Coronary artery (tissue), 2 donors: Measurements from ENCODE around the gene PSTPIP1.
A peak's percentile ranks its signal among the peaks of the same experiment; 100 is the strongest.

Experiments
- DNase-seq: peaks from one replicate; pipeline ENCODE4 v3.0.0-alpha.2; 2017; ENCODE audit warnings: low spot score
- H3K27ac ChIP-seq, 2 donors: fragments of 200-600 bp; sonication (generic); one replicate each; pipeline ENCODE4 v1.5.1; 2016 to 2019
- H3K4me3 ChIP-seq: fragments of 200-600 bp; sonication (generic); 2 replicates; pipeline ENCODE4 v1.5.1; 2016; ENCODE audit warnings: mild to moderate bottlenecking, moderate library complexity
- TF ChIP-seq, protein P1 (sequence below): fragments of 200-600 bp; sonication (generic); IDR thresholded peaks from one replicate; pipeline ENCODE4 v1.5.1; 2019; ENCODE audit warnings: antibody characterized with exemption

The PSTPIP1 gene

DNA sequence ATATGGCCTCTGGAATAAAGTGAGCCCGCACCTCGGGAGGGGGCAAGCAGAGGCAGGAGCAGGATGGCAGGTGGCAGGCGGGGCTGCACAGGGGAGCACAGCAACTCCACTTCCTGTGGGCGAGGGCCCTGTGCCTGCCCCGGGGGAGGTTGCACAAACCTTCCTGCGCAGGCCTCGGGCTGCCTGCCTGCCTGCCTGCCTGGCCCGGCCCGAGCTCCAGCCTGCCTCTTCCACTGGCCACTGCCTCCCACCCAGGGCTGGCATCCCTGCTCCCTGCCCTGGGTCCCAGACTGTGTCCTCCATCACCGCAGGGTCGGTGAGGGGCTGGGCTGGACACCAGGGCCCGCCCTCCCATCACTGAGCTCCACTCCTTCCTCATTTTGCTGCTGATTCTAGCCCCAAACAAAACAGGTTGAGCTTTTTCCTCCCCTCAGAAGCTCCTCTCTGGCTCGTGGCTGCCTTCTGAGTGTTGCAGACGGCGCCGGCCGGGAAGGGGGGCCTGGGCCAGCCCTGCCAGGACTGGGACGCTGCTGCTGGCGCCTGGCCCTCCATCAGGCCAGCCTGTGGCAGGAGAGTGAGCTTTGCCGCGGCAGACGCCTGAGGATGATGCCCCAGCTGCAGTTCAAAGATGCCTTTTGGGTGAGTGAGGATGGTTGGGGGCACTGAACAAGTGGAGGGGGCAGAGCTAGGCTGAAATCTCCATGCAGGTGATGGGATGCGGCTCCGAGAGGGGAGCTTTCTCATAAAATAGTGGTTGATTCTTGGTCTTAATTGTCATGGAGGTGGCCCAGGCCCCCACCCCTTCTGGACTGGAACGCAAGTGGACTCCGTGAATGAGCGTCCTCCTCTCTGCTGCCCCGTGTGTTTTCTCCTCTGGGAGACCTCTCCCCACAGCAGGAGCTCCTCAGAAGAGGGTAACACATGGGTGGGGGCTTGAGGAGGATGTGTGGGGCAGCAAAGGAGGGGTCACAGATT lies at the start of gene PSTPIP1:
Gene PSTPIP1 (plus strand): TSS at position 156 of the 975 bp plus-strand sequence. CDS start 448 bp downstream, at position 604.
- Histone ChIP-seq H3K4me3 (peak within 1 kb of the TSS; percentile 65), H3K27ac (peak within 1 kb of the TSS; percentile 28 to 82)
- DNase-seq, result no peak
- TF ChIP-seq, protein P1, sequence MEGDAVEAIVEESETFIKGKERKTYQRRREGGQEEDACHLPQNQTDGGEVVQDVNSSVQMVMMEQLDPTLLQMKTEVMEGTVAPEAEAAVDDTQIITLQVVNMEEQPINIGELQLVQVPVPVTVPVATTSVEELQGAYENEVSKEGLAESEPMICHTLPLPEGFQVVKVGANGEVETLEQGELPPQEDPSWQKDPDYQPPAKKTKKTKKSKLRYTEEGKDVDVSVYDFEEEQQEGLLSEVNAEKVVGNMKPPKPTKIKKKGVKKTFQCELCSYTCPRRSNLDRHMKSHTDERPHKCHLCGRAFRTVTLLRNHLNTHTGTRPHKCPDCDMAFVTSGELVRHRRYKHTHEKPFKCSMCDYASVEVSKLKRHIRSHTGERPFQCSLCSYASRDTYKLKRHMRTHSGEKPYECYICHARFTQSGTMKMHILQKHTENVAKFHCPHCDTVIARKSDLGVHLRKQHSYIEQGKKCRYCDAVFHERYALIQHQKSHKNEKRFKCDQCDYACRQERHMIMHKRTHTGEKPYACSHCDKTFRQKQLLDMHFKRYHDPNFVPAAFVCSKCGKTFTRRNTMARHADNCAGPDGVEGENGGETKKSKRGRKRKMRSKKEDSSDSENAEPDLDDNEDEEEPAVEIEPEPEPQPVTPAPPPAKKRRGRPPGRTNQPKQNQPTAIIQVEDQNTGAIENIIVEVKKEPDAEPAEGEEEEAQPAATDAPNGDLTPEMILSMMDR, result no peak

DNA sequence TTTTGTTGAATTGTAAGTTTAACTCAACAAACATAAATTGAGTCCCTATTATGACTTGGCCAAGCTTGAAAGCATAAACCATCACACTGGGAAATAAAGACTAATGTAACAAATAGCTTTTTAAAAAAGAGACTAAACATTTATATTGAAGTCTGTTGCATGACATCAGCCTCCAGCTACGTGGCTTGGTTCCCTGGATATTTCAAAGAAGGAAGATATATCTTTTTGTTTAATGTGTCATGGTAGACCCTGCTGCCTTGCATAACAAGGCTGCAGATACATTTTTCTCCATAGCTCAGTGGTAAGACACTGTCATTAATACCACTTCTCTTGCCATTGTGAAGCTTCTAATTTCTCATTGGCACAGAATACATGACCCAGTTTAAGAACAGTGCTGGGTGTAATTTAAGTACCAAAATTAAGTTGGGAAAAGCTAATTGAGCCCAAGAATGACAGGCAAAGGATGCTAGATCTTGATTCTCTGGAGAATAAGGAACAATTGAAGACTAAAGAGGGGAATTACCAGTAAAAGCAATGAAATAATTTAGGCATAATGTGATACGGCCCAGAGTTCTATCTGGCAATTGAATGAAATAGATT lies 49.3 kb upstream of the PSTPIP1 start:
- DNase-seq, result no peak
- H3K4me3 ChIP-seq, result no peak overlapping the region
- no peak overlapping the region for H3K27ac ChIP-seq
- TF ChIP-seq, protein P1, result no peak

DNA sequence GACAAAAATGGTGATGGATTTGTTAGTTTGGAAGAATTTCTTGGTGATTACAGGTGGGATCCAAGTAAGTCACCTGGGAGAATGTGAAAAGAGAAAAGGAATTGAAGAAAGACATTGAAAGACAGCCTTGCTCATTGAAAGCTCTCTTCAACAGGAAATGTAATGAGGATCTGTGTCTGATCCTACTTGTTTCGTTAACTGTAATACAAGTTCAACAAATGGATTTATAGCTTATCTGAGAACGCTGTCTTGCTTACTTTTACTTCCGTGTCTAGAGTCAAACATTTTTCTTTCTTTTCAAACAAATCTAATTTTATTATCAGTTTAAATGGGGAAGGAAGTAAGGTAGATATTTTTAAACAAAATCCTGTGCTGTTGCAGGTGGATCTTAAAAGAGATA lies 47.5 kb upstream of the PSTPIP1 start:
- Histone ChIP-seq H3K27ac (no peak overlapping the region), H3K4me3 (no peak overlapping the region)
- TF ChIP-seq, protein P1, result no peak
- no peak for DNase-seq

DNA sequence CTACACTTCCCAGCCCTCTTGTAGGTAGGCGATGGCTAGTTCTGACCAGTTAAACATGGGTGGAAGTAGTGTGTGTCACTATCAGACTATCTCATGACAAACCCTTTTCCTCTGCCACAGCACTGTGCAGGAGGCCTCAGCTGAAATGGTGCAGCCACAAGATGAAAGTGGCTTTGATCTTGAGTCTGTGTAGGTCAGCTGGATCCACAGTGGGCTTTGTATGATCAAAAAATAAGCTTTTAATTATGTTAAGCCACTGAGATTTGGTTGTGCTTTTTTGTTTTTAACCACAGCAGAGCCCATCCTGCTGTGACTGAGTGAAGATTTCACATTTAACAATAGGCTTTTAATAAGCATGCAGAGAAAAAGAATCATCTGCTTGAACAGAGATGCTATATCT lies 43.7 kb upstream of the PSTPIP1 start:
- Histone ChIP-seq H3K4me3 (no peak overlapping the region), H3K27ac (no peak overlapping the region)
- TF ChIP-seq, protein P1, result no peak
- no peak for DNase-seq

DNA sequence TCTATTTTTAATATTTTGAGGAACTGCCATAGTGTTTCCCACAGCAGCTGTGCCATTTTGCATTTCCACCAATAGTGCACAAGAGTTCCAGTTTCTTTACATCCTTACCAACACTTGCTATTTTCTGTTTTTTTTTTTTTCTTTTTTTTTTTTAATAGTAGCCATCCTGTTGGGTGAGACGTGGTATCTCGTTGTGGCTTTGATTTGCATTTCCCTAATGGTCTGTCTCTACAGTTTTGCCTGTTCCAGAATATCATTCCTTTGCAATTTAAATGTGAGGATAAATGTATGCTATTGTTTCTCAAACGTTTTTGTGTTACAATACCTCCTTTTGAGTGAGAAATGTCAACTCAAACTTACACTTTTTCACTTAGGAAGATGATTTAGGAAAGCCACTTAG lies 41.0 kb upstream of the PSTPIP1 start:
- no peak for DNase-seq
- H3K4me3 ChIP-seq, result no peak overlapping the region
- no peak overlapping the region for H3K27ac ChIP-seq
- TF ChIP-seq, protein P1, result no peak

DNA sequence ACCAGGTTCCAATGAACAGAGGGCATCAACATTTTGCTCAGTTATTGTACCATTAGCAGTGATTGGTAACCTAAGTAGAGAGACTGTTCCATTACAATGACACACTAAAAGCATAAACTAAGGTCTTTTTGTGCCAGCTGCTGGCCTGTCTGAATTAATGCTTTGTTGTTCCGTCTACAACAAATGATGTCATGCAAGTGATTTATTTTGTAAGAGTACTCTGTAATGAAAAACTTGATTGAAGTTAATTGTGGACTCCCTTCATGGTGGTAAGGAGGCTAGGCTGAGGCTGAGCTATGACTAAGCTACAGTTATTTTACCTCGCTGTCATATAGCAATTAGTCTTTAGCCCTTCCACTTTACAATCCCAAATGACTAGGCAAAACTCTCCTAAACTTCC lies 40.2 kb upstream of the PSTPIP1 start:
- no peak for DNase-seq
- TF ChIP-seq, protein P1, result no peak
- Histone ChIP-seq H3K4me3 (no peak overlapping the region), H3K27ac (no peak overlapping the region)
